ENCODE measurements around the gene IFNAR1.

IFNAR1 gene

DNA sequence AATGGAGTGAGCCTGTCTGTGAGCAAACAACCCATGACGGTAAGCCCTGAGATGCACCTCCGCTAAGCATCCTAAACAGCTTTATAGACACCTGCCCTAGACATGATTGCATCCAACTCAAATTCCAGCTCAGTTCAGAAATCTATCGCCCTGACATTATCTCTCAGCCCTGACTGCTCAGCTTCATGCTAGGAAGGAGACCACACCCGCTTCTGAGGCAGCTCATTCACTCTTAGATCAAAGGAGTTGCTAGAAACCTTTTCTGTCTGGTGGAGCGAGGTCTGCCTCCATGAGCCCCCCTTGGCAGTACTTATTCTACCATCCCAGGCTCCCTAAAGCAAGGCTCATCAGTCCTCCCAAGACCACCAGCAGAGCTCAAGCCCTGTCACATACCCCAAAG lies 41.6 kb upstream of the IFNAR1 start:
- TF ChIP-seq NFIC (IDR thresholded peaks at IDR 0.05) (no peak), TCF12 (IDR thresholded peaks at IDR 0.05; ENCODE audit: low read depth) (no peak), FOXM1 (IDR thresholded peaks at IDR 0.05; ENCODE audit: borderline replicate concordance, low read depth) (no peak), EP300 (IDR thresholded peaks at IDR 0.05; ENCODE audit: borderline replicate concordance) (no peak), YY1 (IDR thresholded peaks at IDR 0.05; ENCODE audit: low read depth) (no peak), ZBTB7A (IDR thresholded peaks at IDR 0.05; ENCODE audit: low read depth) (no peak), TAF1 (IDR thresholded peaks at IDR 0.05; ENCODE audit: low read depth) (no peak), RAD21 (IDR thresholded peaks at IDR 0.05; ENCODE audit: low read depth) (no peak), CEBPB (IDR thresholded peaks at IDR 0.05) (no peak), CREB1 (IDR thresholded peaks at IDR 0.05; ENCODE audit: low read depth) (no peak), EGR1 (IDR thresholded peaks at IDR 0.05) (no peak), TEAD4 (IDR thresholded peaks at IDR 0.05) (no peak)
- TF ChIP-seq, protein P1, sequence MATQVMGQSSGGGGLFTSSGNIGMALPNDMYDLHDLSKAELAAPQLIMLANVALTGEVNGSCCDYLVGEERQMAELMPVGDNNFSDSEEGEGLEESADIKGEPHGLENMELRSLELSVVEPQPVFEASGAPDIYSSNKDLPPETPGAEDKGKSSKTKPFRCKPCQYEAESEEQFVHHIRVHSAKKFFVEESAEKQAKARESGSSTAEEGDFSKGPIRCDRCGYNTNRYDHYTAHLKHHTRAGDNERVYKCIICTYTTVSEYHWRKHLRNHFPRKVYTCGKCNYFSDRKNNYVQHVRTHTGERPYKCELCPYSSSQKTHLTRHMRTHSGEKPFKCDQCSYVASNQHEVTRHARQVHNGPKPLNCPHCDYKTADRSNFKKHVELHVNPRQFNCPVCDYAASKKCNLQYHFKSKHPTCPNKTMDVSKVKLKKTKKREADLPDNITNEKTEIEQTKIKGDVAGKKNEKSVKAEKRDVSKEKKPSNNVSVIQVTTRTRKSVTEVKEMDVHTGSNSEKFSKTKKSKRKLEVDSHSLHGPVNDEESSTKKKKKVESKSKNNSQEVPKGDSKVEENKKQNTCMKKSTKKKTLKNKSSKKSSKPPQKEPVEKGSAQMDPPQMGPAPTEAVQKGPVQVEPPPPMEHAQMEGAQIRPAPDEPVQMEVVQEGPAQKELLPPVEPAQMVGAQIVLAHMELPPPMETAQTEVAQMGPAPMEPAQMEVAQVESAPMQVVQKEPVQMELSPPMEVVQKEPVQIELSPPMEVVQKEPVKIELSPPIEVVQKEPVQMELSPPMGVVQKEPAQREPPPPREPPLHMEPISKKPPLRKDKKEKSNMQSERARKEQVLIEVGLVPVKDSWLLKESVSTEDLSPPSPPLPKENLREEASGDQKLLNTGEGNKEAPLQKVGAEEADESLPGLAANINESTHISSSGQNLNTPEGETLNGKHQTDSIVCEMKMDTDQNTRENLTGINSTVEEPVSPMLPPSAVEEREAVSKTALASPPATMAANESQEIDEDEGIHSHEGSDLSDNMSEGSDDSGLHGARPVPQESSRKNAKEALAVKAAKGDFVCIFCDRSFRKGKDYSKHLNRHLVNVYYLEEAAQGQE (IDR thresholded peaks at IDR 0.05; ENCODE audit: low read depth): no peak
- TF ChIP-seq, protein P2, sequence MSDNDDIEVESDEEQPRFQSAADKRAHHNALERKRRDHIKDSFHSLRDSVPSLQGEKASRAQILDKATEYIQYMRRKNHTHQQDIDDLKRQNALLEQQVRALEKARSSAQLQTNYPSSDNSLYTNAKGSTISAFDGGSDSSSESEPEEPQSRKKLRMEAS (IDR thresholded peaks at IDR 0.05): no peak
- TF ChIP-seq, protein P3, sequence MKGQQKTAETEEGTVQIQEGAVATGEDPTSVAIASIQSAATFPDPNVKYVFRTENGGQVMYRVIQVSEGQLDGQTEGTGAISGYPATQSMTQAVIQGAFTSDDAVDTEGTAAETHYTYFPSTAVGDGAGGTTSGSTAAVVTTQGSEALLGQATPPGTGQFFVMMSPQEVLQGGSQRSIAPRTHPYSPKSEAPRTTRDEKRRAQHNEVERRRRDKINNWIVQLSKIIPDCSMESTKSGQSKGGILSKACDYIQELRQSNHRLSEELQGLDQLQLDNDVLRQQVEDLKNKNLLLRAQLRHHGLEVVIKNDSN (IDR thresholded peaks at IDR 0.05): no peak

DNA sequence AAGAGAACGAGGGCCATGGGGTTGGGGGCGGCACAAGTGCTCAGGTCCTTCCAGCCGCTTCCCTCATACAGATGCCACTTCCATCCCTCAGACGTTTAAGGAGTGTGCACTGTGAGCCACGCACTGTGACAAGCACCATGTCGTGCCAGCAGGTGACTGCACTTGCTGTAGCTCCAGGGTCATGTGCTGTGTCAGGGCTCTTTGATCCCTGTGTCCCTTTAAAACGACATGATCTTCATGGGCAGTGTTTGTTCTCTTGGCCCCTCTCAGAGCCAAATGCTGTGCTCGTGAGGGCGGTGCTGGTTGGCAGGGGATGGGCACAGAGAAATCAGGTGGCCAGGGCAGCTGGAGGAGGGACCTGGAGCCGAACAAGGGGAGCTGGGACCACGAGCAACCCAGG lies 38.7 kb upstream of the IFNAR1 start:
- no peak for TF ChIP-seq EGR1 (IDR thresholded peaks at IDR 0.05)
- no peak for TF ChIP-seq RAD21 (IDR thresholded peaks at IDR 0.05; ENCODE audit: low read depth)
- no peak for TF ChIP-seq EP300 (IDR thresholded peaks at IDR 0.05; ENCODE audit: borderline replicate concordance)
- TF ChIP-seq YY1 (IDR thresholded peaks at IDR 0.05; ENCODE audit: low read depth): no peak
- TF ChIP-seq CREB1 (IDR thresholded peaks at IDR 0.05; ENCODE audit: low read depth): no peak

DNA sequence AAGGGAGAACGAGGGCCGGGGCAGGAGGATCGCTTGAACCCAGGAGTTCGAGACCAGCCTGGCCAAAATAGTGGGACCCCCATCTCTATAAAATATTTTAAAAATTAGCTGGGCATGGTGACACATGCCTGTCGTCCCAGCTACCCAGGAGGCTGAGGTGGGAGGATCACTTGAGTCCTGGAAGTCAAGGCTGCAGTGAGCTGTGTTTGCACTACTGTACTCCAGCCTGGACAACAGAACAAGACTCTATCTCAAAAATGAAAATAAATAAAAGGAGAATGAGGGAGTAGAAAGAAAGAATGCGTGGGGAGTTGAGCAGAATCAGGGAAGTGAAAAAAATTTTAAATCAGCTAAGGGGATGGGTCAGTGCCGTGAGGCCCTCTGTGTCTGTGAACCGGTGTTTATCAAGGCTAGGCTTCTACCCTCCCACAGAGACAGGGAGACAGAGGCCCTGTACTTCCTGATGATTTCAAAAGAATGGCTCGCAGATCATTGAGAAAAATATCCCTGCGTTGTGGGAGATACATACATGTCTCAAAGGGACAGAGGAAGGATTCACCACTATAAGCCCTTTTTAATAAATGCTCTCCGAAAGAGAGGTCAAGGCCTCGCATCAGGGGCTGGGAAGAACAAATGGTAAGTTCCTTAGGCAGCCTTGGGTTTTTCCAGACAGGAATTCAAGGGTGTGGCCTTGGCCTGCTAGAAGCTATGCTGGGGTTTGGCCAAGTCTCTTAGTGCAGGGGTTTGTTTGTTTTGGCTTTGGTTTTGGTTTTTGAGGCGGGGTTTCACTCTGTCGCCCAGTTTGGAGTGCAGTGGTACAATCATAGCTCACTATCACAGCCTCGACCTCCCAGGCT lies 37.9 kb upstream of the IFNAR1 start:
- TF ChIP-seq RAD21 (IDR thresholded peaks at IDR 0.05; ENCODE audit: low read depth) (no peak), TEAD4 (IDR thresholded peaks at IDR 0.05) (peak; percentile 28; the same call in 1 of the 2 replicates), NFIC (IDR thresholded peaks at IDR 0.05) (peak; percentile 81)

DNA sequence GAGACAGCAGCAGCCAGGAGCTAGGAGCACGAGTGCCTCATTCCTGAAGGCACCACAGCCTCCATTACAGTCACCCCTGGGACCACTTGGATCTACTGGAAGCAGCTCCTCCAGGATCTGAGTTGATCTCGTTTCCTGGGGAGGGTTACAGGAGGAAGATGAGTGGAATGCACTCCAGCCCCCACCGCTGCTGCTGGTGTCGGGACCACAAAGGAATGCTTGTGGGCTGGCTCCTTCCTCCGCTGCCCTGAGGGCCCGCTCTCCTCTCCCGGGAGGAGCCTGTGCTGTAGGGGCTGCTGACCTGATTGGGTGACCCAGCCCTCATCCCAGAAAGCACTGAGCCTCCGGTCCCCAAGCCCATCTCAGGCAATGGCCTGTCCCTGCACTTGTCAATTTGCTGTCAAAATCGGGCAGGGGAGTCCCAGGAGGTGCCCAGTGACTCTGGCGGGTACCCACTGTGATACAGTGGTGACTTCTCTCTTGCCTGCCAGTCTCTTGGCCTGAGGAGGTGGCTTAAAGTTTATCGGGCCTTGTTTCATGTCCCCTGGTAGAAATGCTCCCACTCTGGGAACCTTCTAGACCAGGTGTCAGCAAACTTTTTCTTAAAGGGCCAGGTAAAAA lies 35.5 kb upstream of the IFNAR1 start:
- TF ChIP-seq EP300 (IDR thresholded peaks at IDR 0.05; ENCODE audit: borderline replicate concordance): no peak
- TF ChIP-seq, protein P1 (IDR thresholded peaks at IDR 0.05; ENCODE audit: low read depth): no peak

DNA sequence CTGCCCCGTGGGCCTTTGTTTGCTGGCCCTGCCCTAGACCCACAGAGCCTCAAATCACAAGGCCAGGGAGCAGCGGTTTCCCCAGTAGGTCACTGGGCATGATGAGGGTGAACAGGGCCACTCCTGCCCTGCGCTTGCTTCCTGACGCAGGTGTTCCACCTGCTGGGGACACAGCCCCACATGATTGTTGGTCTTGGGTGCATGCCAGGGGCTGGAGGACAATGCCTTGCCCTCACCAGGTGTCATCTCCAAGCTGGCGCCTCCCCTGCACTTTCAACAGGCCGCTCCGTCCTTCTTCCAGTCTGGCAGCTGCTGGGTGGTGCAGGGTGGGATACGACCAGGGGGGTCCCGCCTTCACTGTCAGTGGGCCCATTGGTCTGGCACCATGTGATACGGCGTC lies 34.3 kb upstream of the IFNAR1 start:
- TF ChIP-seq FOXM1 (IDR thresholded peaks at IDR 0.05; ENCODE audit: borderline replicate concordance, low read depth) (no peak), NFIC (IDR thresholded peaks at IDR 0.05) (peak; percentile 14; the same call in 1 of the 2 replicates), EGR1 (IDR thresholded peaks at IDR 0.05) (no peak)

DNA sequence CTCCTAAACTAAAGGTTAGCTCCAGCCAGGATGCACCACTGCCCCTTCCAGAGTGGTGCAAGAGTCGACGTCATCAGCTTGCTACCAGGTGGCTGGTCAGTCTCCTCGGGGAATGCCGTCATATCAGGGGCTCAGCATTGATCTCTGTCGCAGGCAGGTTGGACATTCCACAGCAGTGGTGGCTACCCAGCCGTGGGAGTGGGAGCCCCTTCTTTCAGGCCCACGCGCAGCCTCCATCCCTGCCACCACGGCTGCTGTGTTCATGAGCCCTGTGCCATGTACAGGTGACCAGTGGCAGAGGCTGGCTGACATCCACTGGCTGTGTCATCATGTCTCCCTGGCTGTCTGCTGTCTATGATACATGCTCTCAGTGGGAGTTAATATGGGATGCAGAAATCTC lies 33.1 kb upstream of the IFNAR1 start:
- no peak for TF ChIP-seq RAD21 (IDR thresholded peaks at IDR 0.05; ENCODE audit: low read depth)

DNA sequence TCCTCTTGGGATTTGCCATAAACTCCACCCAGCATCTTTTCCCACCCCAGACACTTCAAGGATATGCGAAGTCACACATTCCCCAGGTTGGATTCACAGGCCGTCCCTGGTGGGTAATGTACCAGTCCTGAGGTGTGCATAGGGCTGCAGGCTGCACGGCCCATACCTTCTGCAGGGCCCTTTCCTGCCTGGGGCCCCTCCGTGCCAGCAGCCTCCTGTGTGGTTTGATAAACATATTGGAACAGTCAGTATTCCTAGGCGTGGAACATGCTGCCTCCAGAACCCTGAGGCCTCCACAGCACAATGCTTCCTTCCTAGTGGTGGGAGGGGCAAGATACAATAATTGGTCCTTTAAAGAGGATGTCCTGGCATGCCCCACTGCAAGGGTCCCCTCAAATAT lies 32.0 kb upstream of the IFNAR1 start:
- TF ChIP-seq, protein P2 (IDR thresholded peaks at IDR 0.05): no peak
- no peak for TF ChIP-seq TAF1 (IDR thresholded peaks at IDR 0.05; ENCODE audit: low read depth)
- TF ChIP-seq EP300 (IDR thresholded peaks at IDR 0.05; ENCODE audit: borderline replicate concordance): no peak
- no peak for TF ChIP-seq CREB1 (IDR thresholded peaks at IDR 0.05; ENCODE audit: low read depth)
- TF ChIP-seq YY1 (IDR thresholded peaks at IDR 0.05; ENCODE audit: low read depth): no peak
- no peak for TF ChIP-seq CEBPB (IDR thresholded peaks at IDR 0.05)
